ENCODE measurements around the gene NMS. TPM values are rescaled to one million over a fixed set of nuclear protein-coding genes. Genes with fewer than 3 reads are reported as not detected.

The NMS gene
- total and polyA plus RNA-seq, 2 of the 8 experiments (the other 6 are each of a cell fraction or from before 2014, with no cell fraction given) = not detected

DNA sequence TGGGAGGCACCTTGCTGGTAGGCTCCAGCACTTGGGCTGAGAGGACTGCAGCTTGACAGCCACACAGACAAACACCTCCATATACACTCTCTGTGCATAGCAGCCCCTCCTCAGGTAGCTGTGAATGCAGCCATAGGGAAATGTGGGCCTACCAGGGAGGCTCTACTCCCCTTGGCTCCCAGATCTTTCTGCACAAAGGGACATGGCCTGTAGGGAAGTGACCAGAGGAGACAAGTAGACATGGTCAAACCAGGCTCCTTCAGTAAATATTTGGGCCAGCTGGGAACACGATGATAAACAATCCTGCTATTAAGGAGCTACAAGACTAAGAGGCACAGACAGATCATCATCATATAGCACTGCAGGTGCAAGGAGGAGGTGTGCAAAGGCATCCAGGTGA, 56.6 kb downstream of the NMS start:
- Histone ChIP-seq H3K27ac (ENCODE audit: low read depth, low read length) (no peak overlapping the region), H3K4me2 (ENCODE audit: insufficient read depth in 1 of 2, low read depth in 2 of 2, low read length in 2 of 2) (no peak overlapping the region), H3K4ac (replicated peaks; ENCODE audit: insufficient read length, low read depth, low read length) (no peak overlapping the region), H3K9me3 (ENCODE audit: insufficient read depth in 2 of 2, low read depth in 1 of 2, low read length in 1 of 2) (no peaks in the 10 kb centered on the region), H2BK15ac (ENCODE audit: low read length) (no peak overlapping the region), H3K79me1 (ENCODE audit: low read depth, low read length) (no peaks in the 10 kb centered on the region), H3K9ac (replicated peaks in 1 of 4; ENCODE audit: extremely low read depth in 1 of 4, low read depth in 3 of 4, low read length in 3 of 4) (no peak overlapping the region), H2AFZ (ENCODE audit: low read length) (no peak overlapping the region), H3K14ac (ENCODE audit: insufficient read length) (no peak overlapping the region), H4K8ac (ENCODE audit: extremely low read depth, insufficient read depth, low read length) (no peak overlapping the region), H3K27me3 (replicated peaks in 1 of 4; ENCODE audit: control insufficient read depth in 3 of 4, extremely low read depth in 1 of 4, insufficient read depth in 3 of 4, low read length in 3 of 4) (no peaks in the 10 kb centered on the region), H2BK12ac (ENCODE audit: low read depth, low read length) (peak overlapping the region; percentile 53; the same call in 1 of the 2 replicates), H4K20me1 (replicated peaks in 1 of 2; ENCODE audit: control insufficient read depth in 1 of 2, insufficient read depth in 2 of 2, low read length in 2 of 2) (no peaks in the 10 kb centered on the region), H3K56ac (replicated peaks; ENCODE audit: insufficient read length, low read depth, low read length) (no peak overlapping the region), H3K23ac (ENCODE audit: insufficient read length) (no peak overlapping the region), H2AK5ac (ENCODE audit: low read depth, low read length) (no peak overlapping the region), H3K18ac (ENCODE audit: extremely low read depth, low read length) (no peak overlapping the region), H4K5ac (ENCODE audit: insufficient read length, low read depth, low read length) (no peak overlapping the region), H2BK120ac (replicated peaks; ENCODE audit: low read depth, low read length) (no peak overlapping the region), H4K91ac (replicated peaks; ENCODE audit: insufficient read length, low read length) (peak overlapping the region; percentile 25), H3K4me1 (replicated peaks in 1 of 4; ENCODE audit: control insufficient read depth in 3 of 4, insufficient read depth in 4 of 4, low read length in 3 of 4) (no peaks in the 10 kb centered on the region), H3K36me3 (ENCODE audit: control insufficient read depth in 2 of 4, insufficient read depth in 4 of 4, low read length in 3 of 4) (no peaks in the 10 kb centered on the region), H2BK5ac (ENCODE audit: low read depth, low read length) (no peak overlapping the region), H2BK20ac (ENCODE audit: low read length) (no peak overlapping the region), H3K79me2 (ENCODE audit: control insufficient read depth in 1 of 2, insufficient read depth in 2 of 2, low read length in 2 of 2) (no peaks in the 10 kb centered on the region), H3K4me3 (ENCODE audit: extremely low read depth in 1 of 4, insufficient read depth in 2 of 4, low read depth in 3 of 4, low read length in 4 of 4) (no peak overlapping the region), H3K23me2 (ENCODE audit: low read depth, low read length) (no peaks in the 10 kb centered on the region)
- CTCF ChIA-PET (ENCODE audit: partially characterized antibody) = interaction anchor here (1.6 kb wide), 1 partner anchor 9 kb away, joined by 4 read pairs; no protein-coding TSS in a partner anchor
- DNase-seq (ENCODE audit: low read depth in 1 of 2, low spot score in 2 of 2) = no peak
- TF ChIP-seq CHD2 (IDR thresholded peaks at IDR 0.05; ENCODE audit: low read length) = no peak
- TF ChIP-seq POU5F1 (IDR thresholded peaks at IDR 0.05; ENCODE audit: low read depth, low read length) = no peak
- TF ChIP-seq TCF12 (IDR thresholded peaks at IDR 0.05; ENCODE audit: low read depth, low read length) = no peak
- TF ChIP-seq ASH2L (IDR thresholded peaks at IDR 0.05; ENCODE audit: low read length) = no peak
- no peak for TF ChIP-seq BACH1 (IDR thresholded peaks at IDR 0.05; ENCODE audit: low read length)
- TF ChIP-seq TBP (IDR thresholded peaks at IDR 0.05; ENCODE audit: low read depth, low read length) = no peak
- no peak for TF ChIP-seq YY1 (IDR thresholded peaks at IDR 0.05; ENCODE audit: low read depth, low read length)
- no peak for TF ChIP-seq SUZ12 (IDR thresholded peaks at IDR 0.05; ENCODE audit: low read length)
- no peak for TF ChIP-seq KDM1A (IDR thresholded peaks at IDR 0.05; ENCODE audit: borderline replicate concordance, low read length)
- TF ChIP-seq SIN3A (conservative IDR thresholded peaks at IDR 0.05 in 1 of 2, IDR thresholded peaks at IDR 0.05 in 1 of 2; ENCODE audit: low read depth in 1 of 2, low read length in 2 of 2) = no peak
- TF ChIP-seq, protein P1, sequence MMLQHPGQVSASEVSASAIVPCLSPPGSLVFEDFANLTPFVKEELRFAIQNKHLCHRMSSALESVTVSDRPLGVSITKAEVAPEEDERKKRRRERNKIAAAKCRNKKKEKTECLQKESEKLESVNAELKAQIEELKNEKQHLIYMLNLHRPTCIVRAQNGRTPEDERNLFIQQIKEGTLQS (IDR thresholded peaks at IDR 0.05; ENCODE audit: insufficient read depth, low read depth, low read length) = no peak
- no peak for TF ChIP-seq TAF7 (optimal IDR thresholded peaks at IDR 0.05; ENCODE audit: borderline replicate concordance, low read depth, low read length)
- TF ChIP-seq RAD21 (IDR thresholded peaks at IDR 0.05 in 1 of 2, conservative IDR thresholded peaks at IDR 0.05 in 1 of 2; ENCODE audit: low read depth in 2 of 2, low read length in 2 of 2) = no peak
- TF ChIP-seq MAFK (IDR thresholded peaks at IDR 0.05; ENCODE audit: low read depth, low read length) = no peak
- 100% methylated on average over 1 of the region's 1 CpG; no CpG with 5 or more reads in 1 of the 2 experiments for WGBS, 2 experiments (ENCODE audit: extremely low coverage in 1 of 2, insufficient coverage in 1 of 2, insufficient read length in 1 of 2, insufficient replicate concordance in 2 of 2, low coverage in 1 of 2, low lambda C conversion rate in 2 of 2, missing lambda C conversion rate in 1 of 2)
- POLR2A ChIA-PET (ENCODE audit: partially characterized antibody) = no interaction called here
- no peak for FAIRE-seq

Data from H1 (cell line).